ENCODE measurements around the gene HMGA1.

- TF ChIP-seq CTCF (IDR thresholded peaks at IDR 0.05) (no peak), POLR2A (IDR thresholded peaks at IDR 0.05) (no peak), EP300 (IDR thresholded peaks at IDR 0.05) (no peak), POLR2AphosphoS5 (IDR thresholded peaks at IDR 0.05) (no peak)
These were observed 59.0 kb downstream of the HMGA1 start for GRCh38 chr6:34295721-34296120.
